Activated gamma-delta T cell (primary cell): ENCODE measurements around the gene CNOT9.
"Not testable (repeated sequence)": the region's sequence is repeated elsewhere in the genome, so short reads cannot be mapped to it uniquely, and the experiment has no call there.

Source experiments
- DNase-seq: peaks from one replicate; lab custom pipeline; 2025; lab: John Stamatoyannopoulos, UW
- total RNA-seq, 2 donors: gene quantifications; one replicate each; lab custom pipeline; 2026; lab: John Stamatoyannopoulos, UW

Gene CNOT9, protein sequence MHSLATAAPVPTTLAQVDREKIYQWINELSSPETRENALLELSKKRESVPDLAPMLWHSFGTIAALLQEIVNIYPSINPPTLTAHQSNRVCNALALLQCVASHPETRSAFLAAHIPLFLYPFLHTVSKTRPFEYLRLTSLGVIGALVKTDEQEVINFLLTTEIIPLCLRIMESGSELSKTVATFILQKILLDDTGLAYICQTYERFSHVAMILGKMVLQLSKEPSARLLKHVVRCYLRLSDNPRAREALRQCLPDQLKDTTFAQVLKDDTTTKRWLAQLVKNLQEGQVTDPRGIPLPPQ
- total RNA-seq: 73.5 to 87.3 reads per million in 2 donors

- DNase-seq: peak; percentile 99
Measured at GRCh38 chr2:218568190-218569037, at the start of gene CNOT9, which contains the start of gene USP37. Gene CNOT9 (plus strand): TSS chr2:218568839. CDS start chr2:218568955, 116 bp downstream. Gene USP37 (minus strand): TSS chr2:218568351. CDS start chr2:218558653, 9,698 bp downstream.

GRCh38 chr2:218518876-218519275 is 49.8 kb upstream of the CNOT9 start:
- DNase-seq: no peak

DNA sequence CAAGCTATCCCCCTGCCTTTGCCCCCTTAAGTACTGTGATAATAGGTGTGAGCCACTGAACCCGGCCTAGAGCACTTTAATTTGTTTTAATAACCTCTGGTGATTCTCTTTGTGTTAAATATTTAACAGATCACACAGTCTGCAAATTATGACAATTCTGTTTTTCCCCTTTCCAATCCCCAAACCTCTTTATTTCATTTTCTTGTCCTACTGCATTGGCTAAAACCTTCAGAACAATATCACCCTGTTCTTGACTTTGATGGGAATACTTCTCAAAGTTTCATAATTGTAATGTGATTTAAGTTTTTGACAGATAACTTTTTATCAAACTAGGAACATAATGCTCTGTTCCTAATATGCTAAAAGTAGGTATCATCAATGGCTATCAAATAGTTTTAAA is 45.0 kb upstream of the CNOT9 start:
- no peak for DNase-seq

GRCh38 chr2:218528409-218528808 is 40.2 kb upstream of the CNOT9 start:
- not testable (repeated sequence) for DNase-seq

DNA sequence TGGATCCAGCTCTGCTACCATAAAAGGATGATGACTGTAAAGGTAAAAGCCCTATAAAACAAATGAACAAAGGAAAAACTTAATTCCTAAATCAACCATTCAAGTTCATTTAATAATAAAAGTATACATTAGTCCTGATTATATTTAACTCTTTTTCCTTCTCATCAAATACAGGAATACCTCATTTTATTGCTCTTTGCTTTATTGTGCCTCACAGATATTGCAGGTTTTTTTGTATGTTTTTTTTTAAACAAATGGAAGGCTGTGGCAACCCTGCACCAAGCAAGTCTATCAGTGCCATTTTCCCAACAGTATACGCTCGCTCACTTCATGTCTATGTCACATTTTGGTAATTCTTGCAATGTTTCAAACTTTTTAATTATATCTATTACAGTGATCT is 38.6 kb upstream of the CNOT9 start:
- no peak for DNase-seq

GRCh38 chr2:218536804-218537494 is 31.7 kb upstream of the CNOT9 start:
- DNase-seq: no peak

GRCh38 chr2:218540015-218540414 is 28.6 kb upstream of the CNOT9 start:
- no peak for DNase-seq

DNA sequence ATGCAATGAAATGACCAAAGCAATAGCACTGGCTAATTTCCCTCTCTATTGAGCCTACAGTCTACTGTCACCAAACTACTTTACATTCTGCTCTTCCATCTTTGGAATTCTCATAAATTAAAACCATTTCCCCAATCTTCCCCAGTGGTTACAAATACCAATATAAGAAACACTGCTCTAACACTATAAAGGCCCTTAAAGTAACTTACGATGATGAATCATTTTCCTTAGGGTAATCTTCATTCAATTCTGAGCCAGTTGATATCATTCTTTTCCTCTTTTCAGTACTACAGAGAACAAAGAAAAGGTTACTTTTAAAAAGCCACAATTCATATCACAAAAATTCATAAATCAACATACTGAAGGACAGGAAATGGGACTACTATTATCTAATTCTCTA is 22.6 kb upstream of the CNOT9 start:
- no peak for DNase-seq

GRCh38 chr2:218547511-218547910 is 21.1 kb upstream of the CNOT9 start:
- DNase-seq: no peak

DNA sequence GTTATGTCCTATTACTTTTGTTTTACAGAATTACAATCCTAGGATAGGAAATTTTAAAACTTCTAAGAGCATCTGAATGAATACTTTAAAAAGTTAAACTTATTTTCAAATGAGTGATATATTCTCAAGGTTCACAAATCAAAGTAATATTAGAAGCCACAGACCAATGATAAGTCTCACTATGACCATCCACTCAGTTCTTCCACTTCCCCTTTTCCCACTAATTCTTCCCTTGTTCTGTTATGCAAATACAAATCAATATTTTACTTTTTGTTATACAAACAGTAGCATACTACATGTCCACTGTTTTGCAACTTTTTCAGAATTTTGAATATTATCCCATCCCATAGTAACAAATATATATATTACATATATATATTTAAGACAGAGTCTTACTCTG is 20.7 kb upstream of the CNOT9 start:
- DNase-seq: no peak

DNA sequence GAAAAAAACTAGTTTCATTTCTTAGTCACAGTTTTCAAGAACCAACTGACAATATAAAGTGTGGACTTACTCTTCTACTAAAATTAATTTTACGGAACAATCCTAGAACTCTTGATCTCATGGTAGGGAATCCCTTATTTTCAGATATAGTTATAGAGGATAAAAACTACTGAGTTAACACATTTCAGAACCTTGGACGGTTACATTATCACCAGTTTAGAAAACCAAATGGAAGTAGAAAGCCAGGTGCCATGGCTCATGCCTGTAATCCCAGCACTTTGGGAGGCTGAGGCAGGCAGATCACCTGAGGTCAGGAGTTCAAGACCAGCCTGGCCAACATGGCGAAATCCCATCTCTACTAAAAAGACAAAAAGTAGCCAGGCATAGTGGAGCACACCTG is 14.4 kb upstream of the CNOT9 start:
- DNase-seq: not testable (repeated sequence)

GRCh38 chr2:218555527-218555926 is 13.1 kb upstream of the CNOT9 start:
- DNase-seq: no peak

- no peak for DNase-seq
Measured at GRCh38 chr2:218557941-218558340, 10.7 kb upstream of the CNOT9 start.

DNA sequence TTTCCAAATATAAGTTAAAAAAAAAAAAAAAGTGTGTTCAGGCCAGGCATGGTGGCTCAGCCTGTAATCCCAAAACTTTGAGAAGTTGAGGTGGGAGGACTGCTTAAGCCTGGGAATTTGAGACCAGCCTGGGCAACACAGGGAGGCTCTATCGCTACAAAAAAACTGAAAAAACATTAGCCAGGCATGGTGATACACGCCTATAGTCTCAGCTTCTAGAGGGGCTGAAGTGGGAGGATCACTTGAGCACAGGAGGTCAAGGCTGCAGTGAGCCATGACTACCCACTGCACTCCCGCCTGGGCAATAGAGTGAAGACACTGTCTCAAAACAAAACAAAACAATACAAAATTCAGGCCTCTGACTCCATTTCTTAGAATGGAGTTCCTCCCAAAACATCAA is 9.7 kb upstream of the CNOT9 start:
- no peak for DNase-seq

- no peak for DNase-seq
Measured at GRCh38 chr2:218564056-218564455, 4.6 kb upstream of the CNOT9 start.

DNA sequence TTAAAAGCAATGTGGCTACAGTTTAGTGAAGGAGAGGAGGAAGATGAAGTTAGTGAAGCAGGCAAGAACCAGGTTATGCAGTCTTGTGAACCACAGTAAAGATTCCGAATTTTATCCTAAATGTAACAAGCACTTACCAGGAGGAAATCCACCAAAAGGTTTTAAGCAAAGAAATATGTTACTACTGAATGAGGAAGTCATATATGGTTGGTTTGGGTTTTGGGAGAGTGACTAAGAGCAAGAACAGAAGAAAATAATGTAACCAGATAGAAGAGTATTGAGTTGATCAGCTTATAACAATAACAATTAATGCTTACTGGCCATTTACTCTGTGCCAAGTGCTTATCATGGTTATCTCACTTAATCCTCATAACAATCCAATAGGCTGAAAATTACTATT is 2.3 kb upstream of the CNOT9 start:
- no peak for DNase-seq

DNA sequence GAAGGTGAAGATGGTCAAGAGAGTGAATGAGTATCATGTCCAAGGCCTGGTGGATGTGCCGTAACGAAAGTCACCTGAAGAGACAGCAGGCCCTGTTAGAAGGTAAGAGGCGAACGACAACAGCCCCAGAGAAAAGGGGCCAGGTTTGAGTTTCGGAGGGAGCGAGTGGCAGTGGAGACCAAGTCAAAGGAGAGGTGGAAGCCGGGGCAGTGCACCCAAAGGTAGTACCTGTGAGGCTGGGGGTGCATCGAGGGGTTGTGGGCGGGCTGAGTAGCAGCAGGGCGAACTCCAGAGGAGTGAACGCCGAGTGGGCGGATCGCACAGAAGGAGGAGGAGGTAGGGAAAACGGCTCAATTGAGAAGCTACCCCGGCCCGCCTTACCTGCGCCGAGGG is 846 bp upstream of the CNOT9 start:
- peak; percentile 51 for DNase-seq

DNA sequence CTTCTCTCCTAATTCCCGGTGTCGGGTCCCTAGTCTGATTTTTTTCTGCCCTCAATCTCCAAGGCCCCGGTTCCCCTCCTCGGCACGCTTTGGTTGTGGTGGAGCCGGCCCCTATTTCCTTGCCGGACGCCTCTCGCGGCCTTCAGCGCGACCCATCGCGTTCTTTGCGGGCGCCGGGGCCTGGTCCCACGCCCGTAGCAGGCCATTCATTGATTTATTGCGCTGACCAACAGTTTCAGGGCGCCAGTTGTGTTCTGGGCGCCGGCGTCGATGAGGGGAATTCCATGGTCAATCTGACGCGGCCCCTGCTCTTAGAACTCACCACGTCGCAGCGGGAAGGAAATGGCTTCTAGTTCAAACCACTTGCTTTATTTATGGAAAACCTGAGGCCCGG is 396 bp downstream of the CNOT9 start:
- DNase-seq: peak; percentile 29

DNA sequence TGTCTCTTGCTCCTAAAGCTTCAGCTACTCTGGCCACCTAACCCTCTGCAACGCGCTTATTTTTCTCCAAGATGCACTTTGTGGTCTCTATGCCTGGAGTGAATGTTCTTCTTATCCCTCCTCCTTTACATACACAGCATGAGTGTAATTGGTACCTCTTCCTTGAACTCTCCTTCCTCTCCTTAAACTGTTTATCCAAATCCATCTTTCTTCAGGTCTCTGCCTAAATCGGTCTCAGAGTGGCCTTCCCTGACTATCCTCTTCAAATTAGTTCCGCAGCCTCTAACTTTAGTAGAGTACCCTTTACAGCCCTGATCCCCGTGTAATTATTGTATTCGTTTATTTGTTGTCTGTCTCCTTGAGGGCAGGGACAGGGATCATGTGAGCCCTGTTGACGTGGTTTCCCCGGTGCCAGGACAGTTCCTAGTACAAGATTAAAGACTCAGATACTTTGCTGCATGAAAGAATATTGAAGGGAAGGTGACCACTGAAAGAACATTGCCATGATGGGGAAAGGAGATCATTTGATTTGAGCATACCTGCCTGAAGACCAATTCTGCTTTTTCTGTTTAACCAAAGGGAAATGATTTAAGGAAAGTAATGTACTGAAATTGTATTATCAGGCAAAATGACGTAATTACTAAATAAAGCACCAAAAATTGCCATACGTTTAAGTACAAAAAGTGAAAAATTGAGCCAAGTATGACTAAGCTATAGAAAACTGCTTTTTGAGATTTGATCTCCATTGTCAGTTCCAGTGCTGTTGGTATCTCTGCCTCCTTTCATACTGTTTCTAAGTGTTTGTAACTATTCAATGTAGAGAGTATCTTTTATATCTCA is 1.2 kb downstream of the CNOT9 start:
- no peak for DNase-seq

DNA sequence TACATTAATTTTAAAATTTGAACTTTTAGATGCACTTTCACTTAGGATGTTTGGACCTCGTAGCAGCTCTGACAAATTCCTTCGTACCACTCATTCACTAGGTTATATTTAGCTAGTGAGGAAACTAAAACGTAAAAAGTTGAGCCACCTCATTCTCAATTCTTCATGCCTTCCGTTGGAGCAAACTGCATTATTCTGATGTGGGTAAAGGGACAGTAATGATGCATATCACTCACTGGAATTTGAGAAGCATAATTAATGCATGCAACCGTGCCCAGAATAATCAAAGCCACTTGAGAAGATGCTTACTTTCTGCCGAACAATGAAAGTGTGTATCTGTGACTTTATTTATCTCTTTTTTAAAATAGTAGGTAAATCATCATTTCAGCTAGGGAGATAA is 2.2 kb downstream of the CNOT9 start:
- DNase-seq: no peak

GRCh38 chr2:218576854-218577253 is 8.2 kb downstream of the CNOT9 start:
- DNase-seq: no peak
